Mucosa of descending colon (tissue), 3 donors: ENCODE measurements around the gene CAPZA1. TPM values are rescaled to one million over a fixed set of nuclear protein-coding genes. Genes with fewer than 3 reads are reported as not detected.

Source experiments
- ATAC-seq: fragments of 200-7000 bp; cut with Tn5 transposase; one replicate; pipeline ENCODE4 v1.9.1; 2020; ENCODE audit warnings: mild to moderate bottlenecking, moderate library complexity
- DNase-seq, 3 donors: peaks; one replicate each; pipeline ENCODE4 v3.0.0-alpha.2; 2020
- H3K36me3 ChIP-seq: fragments of 200-600 bp; one replicate; pipeline ENCODE4 v1.8.0; 2021; ENCODE audit warnings: low read depth, mild to moderate bottlenecking
- H3K4me1 ChIP-seq: fragments of 200-600 bp; one replicate; pipeline ENCODE4 v1.8.0; 2021; ENCODE audit warnings: low read depth, mild to moderate bottlenecking
- H3K4me3 ChIP-seq: fragments of 200-600 bp; one replicate; pipeline ENCODE4 v1.8.0; 2021; ENCODE audit warnings: mild to moderate bottlenecking
- H3K9me3 ChIP-seq: fragments of 200-600 bp; one replicate; pipeline ENCODE4 v1.8.0; 2021; ENCODE audit warnings: mild to moderate bottlenecking
- CTCF ChIP-seq: fragments of 200-600 bp; IDR thresholded peaks from one replicate; pipeline ENCODE4 v1.8.0; 2022; ENCODE audit warnings: antibody characterized with exemption, mild to moderate bottlenecking
- intact Hi-C, 2 donors: fragments of 100-400 bp; cut with DNase I in 1 of 2; cut with micrococcal nuclease in 1 of 2; formaldehyde crosslinking; loops; one replicate each; pipeline versions ENCODE4 v1.11.0 to v1.11.1; 2022; cut with DNase I, micrococcal nuclease
- total RNA-seq, 3 donors: library from RNA; stranded (reverse); fragmentation: NEBNext Ultra II Directional in 2 of 3; extraction: Animal tissue kit (Norgen Biotek cat#: 25700) in 2 of 3; gene quantifications; one replicate each; pipeline versions ENCODE4 v1.2.1 to v1.2.4, GENCODE V29; 2021 to 2023
- donor health status: DM: no; HTN: no; CAD: no; lungs with moderate emphysema.
- donor health status: DM: no; HTN: no; CAD: no.
- donor health status: DM: no; HTN: yes; CAD: no.

The CAPZA1 gene
- total RNA-seq, 3 donors from 2014 or later = 106 to 175 (median 156) TPM

GRCh38 chr1:112720800-112721199 lies 101.2 kb downstream of the CAPZA1 start:
- Histone ChIP-seq H3K4me1 (peaks cover 3% of the 10 kb centered on the region), H3K4me3 (no peak overlapping the region), H3K36me3 (no peaks in the 10 kb centered on the region), H3K9me3 (no peaks in the 10 kb centered on the region)
- intact Hi-C loops = loop anchor here in 1 of 2 donors (5.0 kb wide), 1 partner anchor 82 kb away; no protein-coding TSS in a partner anchor
- no peak for ATAC-seq
- no peak for DNase-seq
- no peak for TF ChIP-seq CTCF

Other genes with a start within 250 kb of the CAPZA1 start
- gene CTTNBP2NL, start 223.6 kb upstream of the CAPZA1 start, total RNA-seq = 10 to 100 TPM; 61.4 to 90.2 (median 79.6) TPM
- gene WNT2B, start 110.9 kb upstream of the CAPZA1 start, total RNA-seq = 1 to 10 TPM; 6.6 to 7.1 (median 6.7) TPM
- 10 to 100 TPM; 15.9 to 21.2 (median 21.1) TPM for gene ST7L, start 691 bp upstream of the CAPZA1 start, total RNA-seq
- gene MOV10, start 54.8 kb downstream of the CAPZA1 start, total RNA-seq = 10 to 100 TPM; 66.4 to 85.2 (median 77.6) TPM
- gene RHOC, start 87.3 kb downstream of the CAPZA1 start, total RNA-seq = 100 to 1,000 TPM; 306 to 617 (median 485) TPM
- gene PPM1J, start 95.5 kb downstream of the CAPZA1 start, total RNA-seq = 1 to 10 TPM in 2 of 3 donors, under 1 TPM in 1; 0.92 to 1.7 (median 1.1) TPM